Peyer's patch (tissue), 4 donors: Measurements from ENCODE around the gene CCNDBP1. TPM values are rescaled to one million over a fixed set of nuclear protein-coding genes. Genes with fewer than 3 reads are reported as not detected.
A peak's percentile ranks its signal among the peaks of the same experiment; 100 is the strongest.

ENCODE experiments used
- DNase-seq, 3 donors: peaks; one replicate each; pipeline ENCODE4 v3.0.0-alpha.2; 2017 to 2019
- H3K27ac ChIP-seq, 4 donors: fragments of 200-600 bp; sonication (generic); one replicate each; pipeline ENCODE4 v1.5.1; 2016 to 2019
- H3K27me3 ChIP-seq, 2 donors: fragments of 200-600 bp; sonication (generic); one replicate each; pipeline ENCODE4 v1.5.1; 2019
- H3K36me3 ChIP-seq, 3 donors: fragments of 200-600 bp; sonication (generic); one replicate each; pipeline ENCODE4 v1.5.1; 2016 to 2019
- H3K4me1 ChIP-seq, 4 donors: fragments of 200-600 bp; sonication (generic); one replicate each; pipeline ENCODE4 v1.5.1; 2016 to 2019
- H3K4me3 ChIP-seq, 4 donors: fragments of 200-600 bp; sonication (generic); 1 replicate in 3 of 4; 2 replicates in 1 of 4; pipeline ENCODE4 v1.5.1; 2016 to 2019; ENCODE audit warnings: mild to moderate bottlenecking in 1 of 4
- H3K9me3 ChIP-seq, 4 donors: fragments of 200-600 bp; sonication (generic); one replicate each; pipeline ENCODE4 v1.5.1; 2016 to 2019; ENCODE audit warnings: mild to moderate bottlenecking in 1 of 4
- POLR2A ChIP-seq, 2 donors: fragments of 450-650 bp; IDR thresholded peaks; one replicate each; pipeline ENCODE4 v1.5.1; 2017; ENCODE audit warnings: antibody characterized with exemption in 2 of 2, mild to moderate bottlenecking in 2 of 2, moderate library complexity in 2 of 2
- total RNA-seq, 4 donors: library from RNA; depleted of rRNA; stranded (reverse); fragments of >200 nt; gene quantifications; one replicate each; pipeline ENCODE4 v1.1.0, GENCODE V29; 2016
- TF ChIP-seq, protein P1 (sequence below), 6 experiments: fragments of 450-650 bp in 4 of 6; fragments of 200-600 bp in 2 of 6; sonication (generic) in 1 of 6; IDR thresholded peaks; one replicate each; pipeline ENCODE4 v1.5.1; 2017 to 2019; ENCODE audit warnings: antibody characterized with exemption in 6 of 6, mild to moderate bottlenecking in 3 of 6, moderate library complexity in 1 of 6

Gene CCNDBP1
- total RNA-seq, 4 donors from 2014 or later = 73.0 to 95.1 (median 83.5) TPM

DNA sequence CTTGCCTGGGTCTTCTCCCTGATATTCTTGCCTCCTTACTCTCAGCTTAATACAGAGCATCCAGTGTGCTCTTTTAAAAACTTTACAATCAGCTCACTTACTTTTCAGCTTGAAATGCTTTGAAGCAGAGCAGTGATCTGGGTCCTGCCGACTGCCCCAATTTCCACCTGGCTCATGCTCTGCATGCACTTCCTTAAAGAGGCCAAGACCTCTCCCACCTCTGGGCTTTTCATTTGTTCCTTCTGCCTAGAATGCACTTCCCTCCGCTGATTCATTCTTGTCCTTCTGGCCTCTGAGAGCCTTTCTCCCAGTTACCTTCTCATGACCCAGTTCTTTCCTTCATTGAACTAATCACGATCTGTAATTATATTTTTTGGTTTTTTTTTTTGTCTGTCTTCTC, 1.9 kb upstream of the CCNDBP1 start:
- H3K36me3 ChIP-seq = peaks cover 0 to 43% (median 0%) of the 10 kb centered on the region in 3 donors
- no peak overlapping the region for H3K4me3 ChIP-seq
- H3K9me3 ChIP-seq = no peaks in the 10 kb centered on the region
- H3K27me3 ChIP-seq = no peaks in the 10 kb centered on the region
- H3K4me1 ChIP-seq = peaks cover 0 to 12% (median 3%) of the 10 kb centered on the region in 4 donors
- no peak for DNase-seq
- H3K27ac ChIP-seq = no peak overlapping the region
- TF ChIP-seq POLR2A (IDR thresholded peaks at IDR 0.05) = no peak
- TF ChIP-seq, protein P1, sequence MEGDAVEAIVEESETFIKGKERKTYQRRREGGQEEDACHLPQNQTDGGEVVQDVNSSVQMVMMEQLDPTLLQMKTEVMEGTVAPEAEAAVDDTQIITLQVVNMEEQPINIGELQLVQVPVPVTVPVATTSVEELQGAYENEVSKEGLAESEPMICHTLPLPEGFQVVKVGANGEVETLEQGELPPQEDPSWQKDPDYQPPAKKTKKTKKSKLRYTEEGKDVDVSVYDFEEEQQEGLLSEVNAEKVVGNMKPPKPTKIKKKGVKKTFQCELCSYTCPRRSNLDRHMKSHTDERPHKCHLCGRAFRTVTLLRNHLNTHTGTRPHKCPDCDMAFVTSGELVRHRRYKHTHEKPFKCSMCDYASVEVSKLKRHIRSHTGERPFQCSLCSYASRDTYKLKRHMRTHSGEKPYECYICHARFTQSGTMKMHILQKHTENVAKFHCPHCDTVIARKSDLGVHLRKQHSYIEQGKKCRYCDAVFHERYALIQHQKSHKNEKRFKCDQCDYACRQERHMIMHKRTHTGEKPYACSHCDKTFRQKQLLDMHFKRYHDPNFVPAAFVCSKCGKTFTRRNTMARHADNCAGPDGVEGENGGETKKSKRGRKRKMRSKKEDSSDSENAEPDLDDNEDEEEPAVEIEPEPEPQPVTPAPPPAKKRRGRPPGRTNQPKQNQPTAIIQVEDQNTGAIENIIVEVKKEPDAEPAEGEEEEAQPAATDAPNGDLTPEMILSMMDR (IDR thresholded peaks at IDR 0.05) = no peak

DNA sequence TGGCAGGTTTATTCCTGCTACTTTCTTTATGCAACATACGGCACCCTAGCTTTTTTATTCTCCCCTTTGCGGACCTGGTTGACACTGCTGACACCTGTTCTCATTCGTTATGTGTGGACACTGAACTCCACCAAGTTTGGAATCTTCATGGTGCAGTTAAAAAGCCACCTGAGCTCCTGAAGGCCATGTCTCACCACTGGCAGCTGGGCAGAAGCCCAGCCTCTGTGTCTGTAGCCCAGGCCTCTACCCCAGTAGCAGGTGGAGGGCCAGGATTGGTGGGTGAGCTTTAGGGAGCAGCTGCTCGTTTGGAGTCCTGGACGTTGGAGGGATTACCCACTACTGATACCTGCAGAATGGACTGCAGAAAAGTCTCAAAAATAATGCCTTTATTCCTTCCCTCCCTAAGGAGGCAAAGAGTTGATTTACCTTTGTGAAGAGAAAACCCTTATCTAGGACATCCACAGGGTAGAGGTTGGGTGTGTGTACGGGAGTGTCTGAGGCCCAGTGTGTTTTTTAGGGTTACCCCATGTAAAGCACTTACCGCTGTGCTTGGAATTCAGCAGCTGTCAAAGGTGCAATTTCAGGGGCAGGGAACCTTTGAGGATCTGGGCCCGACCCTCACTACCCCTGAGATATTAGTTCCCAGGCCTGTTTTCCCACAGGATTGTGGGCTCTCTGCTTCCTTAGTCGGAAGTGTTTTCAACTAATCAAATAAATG, 637 bp upstream of the CCNDBP1 start:
- Histone ChIP-seq H3K4me3 (peak overlapping the region in 2 of 4 donors; percentile 71 to 84), H3K27ac (peak overlapping the region; percentile 90 to 99 (median 97)), H3K27me3 (no peaks in the 10 kb centered on the region), H3K9me3 (no peaks in the 10 kb centered on the region), H3K4me1 (peaks cover 0 to 12% (median 3%) of the 10 kb centered on the region in 4 donors), H3K36me3 (peaks cover 0 to 39% (median 0%) of the 10 kb centered on the region in 3 donors)
- DNase-seq = no peak
- TF ChIP-seq, protein P1 (IDR thresholded peaks at IDR 0.05) = no peak
- TF ChIP-seq POLR2A (IDR thresholded peaks at IDR 0.05) = no peak

DNA sequence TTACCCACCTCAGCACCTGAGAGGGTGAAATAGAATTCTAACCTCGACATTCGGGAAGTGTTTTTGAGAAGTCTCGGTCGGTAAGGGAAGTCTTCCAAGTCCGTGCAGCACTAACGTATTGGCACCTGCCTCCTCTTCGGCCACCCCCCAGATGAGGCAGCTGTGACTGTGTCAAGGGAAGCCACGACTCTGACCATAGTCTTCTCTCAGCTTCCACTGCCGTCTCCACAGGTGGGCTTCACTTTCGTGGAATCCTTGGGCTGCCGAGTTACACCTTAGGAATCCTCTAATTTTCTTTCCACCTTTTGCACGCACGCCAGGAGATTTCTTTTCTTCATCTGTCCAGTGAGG, 775 bp downstream of the CCNDBP1 start:
- TF ChIP-seq, protein P1 (IDR thresholded peaks at IDR 0.05) = no peak
- no peak for TF ChIP-seq POLR2A (IDR thresholded peaks at IDR 0.05)
- DNase-seq = peak in 1 of 3 donors; percentile 55

DNA sequence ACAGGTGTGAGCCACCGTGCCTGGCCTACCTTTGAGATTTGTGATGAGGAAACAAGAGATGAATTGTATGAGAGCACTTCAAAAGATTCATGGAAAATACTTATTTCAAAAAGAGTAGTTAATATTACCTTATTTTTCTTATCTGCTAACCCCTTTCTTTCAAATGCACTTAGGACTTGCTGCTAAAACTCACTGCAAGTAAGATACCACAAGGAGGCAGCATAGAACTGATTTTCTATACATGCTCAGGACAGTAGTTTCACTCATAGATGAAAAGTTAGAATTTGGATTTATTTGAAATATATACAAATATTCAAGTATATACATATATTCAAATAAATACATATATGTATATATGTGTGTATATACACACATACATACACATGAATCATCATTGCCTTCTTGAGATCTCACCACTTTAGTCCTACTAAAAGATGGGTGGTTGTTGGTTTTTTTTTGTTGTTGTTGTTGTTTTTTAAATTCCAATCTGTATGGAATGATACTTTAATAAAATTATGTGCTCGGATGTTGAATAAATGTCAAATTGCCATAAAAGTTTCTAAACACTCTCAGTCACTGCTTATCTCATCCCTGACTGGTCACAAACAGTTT, 2.4 kb downstream of the CCNDBP1 start:
- Histone ChIP-seq H3K4me1 (peaks cover 0 to 12% (median 3%) of the 10 kb centered on the region in 4 donors), H3K27me3 (no peaks in the 10 kb centered on the region), H3K9me3 (no peaks in the 10 kb centered on the region), H3K27ac (no peak overlapping the region), H3K36me3 (peaks cover 0 to 45% (median 0%) of the 10 kb centered on the region in 3 donors), H3K4me3 (no peak overlapping the region)
- no peak for DNase-seq
- TF ChIP-seq, protein P1 (IDR thresholded peaks at IDR 0.05) = peak in 5 of 6 experiments; percentile 57 to 63 (median 61)
- TF ChIP-seq POLR2A (IDR thresholded peaks at IDR 0.05) = no peak

More for the DNA sequence above, 775 bp downstream of the CCNDBP1 start:
- peak overlapping the region; percentile 71 to 95 (median 84) for H3K4me3 ChIP-seq
- H3K36me3 ChIP-seq = peaks cover 0 to 39% (median 0%) of the 10 kb centered on the region in 3 donors
- H3K4me1 ChIP-seq = peaks cover 0 to 12% (median 3%) of the 10 kb centered on the region in 4 donors
- no peaks in the 10 kb centered on the region for H3K9me3 ChIP-seq
- peak overlapping the region; percentile 90 to 99 (median 97) for H3K27ac ChIP-seq
- H3K27me3 ChIP-seq = no peaks in the 10 kb centered on the region

DNA sequence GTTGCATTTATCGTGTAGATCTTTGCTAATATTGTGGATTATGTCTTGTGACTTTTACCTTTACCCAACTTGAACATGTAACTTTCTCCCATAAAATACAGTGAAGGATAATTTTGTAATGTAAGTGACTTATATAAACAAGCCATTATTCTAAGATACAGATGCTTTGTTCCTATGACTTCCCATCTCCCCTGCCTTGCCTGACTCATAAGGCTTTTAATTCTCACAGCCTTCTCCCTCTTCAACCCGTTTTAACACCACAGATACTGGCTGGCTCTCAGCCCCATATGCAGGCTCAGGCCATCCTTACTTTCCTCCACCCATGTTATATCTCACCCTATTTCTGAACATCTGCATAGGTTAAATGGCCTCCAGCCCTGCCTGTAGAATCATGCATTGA, 4.1 kb downstream of the CCNDBP1 start:
- H3K27ac ChIP-seq = no peak overlapping the region
- no peak for TF ChIP-seq POLR2A (IDR thresholded peaks at IDR 0.05)
- TF ChIP-seq, protein P1 (IDR thresholded peaks at IDR 0.05) = no peak
- H3K4me1 ChIP-seq = peaks cover 0 to 12% (median 3%) of the 10 kb centered on the region in 4 donors
- no peak overlapping the region for H3K4me3 ChIP-seq
- no peaks in the 10 kb centered on the region for H3K27me3 ChIP-seq
- no peak for DNase-seq
- H3K9me3 ChIP-seq = no peaks in the 10 kb centered on the region
- H3K36me3 ChIP-seq = peaks cover 0 to 55% (median 0%) of the 10 kb centered on the region in 3 donors
